Stimulated activated naive CD8-positive, alpha-beta T cell treated with anti-CD3 and anti-CD28 coated beads, Interleukin-15, amount 100 ng/mL, for 72 hours (primary cell): ENCODE data around the gene DHTKD1.
A peak's percentile ranks its signal among the peaks of the same experiment; 100 is the strongest.

Source experiments
- ATAC-seq: fragments of 150-1000 bp; cut with Tn5 transposase; 2 replicates; pipeline ENCODE4 v1.10.0; 2021; ENCODE audit warnings: mild to moderate bottlenecking, moderate library complexity
- DNase-seq, 2 donors: peaks; one replicate each; pipeline ENCODE4 v3.0.0; 2021 to 2022
- H3K27ac Mint-ChIP-seq, 2 donors: one replicate each; pipeline ENCODE4 v1.8.0; 2022; ENCODE audit warnings: mild to moderate bottlenecking in 2 of 2, mixed read lengths in 2 of 2, moderate library complexity in 2 of 2
- H3K27me3 Mint-ChIP-seq: one replicate; pipeline ENCODE4 v1.8.0; 2022; ENCODE audit warnings: mixed read lengths
- H3K4me1 Mint-ChIP-seq: one replicate; pipeline ENCODE4 v1.8.0; 2022; ENCODE audit warnings: mild to moderate bottlenecking, mixed read lengths
- H3K4me3 Mint-ChIP-seq, 2 donors: one replicate each; pipeline ENCODE4 v1.8.0; 2022; ENCODE audit warnings: mild to moderate bottlenecking in 2 of 2, mixed read lengths in 2 of 2, moderate library complexity in 1 of 2
- H3K9me3 Mint-ChIP-seq, 2 donors: one replicate each; pipeline ENCODE4 v1.8.0; 2022; ENCODE audit warnings: mixed read lengths in 2 of 2

DHTKD1 gene, protein sequence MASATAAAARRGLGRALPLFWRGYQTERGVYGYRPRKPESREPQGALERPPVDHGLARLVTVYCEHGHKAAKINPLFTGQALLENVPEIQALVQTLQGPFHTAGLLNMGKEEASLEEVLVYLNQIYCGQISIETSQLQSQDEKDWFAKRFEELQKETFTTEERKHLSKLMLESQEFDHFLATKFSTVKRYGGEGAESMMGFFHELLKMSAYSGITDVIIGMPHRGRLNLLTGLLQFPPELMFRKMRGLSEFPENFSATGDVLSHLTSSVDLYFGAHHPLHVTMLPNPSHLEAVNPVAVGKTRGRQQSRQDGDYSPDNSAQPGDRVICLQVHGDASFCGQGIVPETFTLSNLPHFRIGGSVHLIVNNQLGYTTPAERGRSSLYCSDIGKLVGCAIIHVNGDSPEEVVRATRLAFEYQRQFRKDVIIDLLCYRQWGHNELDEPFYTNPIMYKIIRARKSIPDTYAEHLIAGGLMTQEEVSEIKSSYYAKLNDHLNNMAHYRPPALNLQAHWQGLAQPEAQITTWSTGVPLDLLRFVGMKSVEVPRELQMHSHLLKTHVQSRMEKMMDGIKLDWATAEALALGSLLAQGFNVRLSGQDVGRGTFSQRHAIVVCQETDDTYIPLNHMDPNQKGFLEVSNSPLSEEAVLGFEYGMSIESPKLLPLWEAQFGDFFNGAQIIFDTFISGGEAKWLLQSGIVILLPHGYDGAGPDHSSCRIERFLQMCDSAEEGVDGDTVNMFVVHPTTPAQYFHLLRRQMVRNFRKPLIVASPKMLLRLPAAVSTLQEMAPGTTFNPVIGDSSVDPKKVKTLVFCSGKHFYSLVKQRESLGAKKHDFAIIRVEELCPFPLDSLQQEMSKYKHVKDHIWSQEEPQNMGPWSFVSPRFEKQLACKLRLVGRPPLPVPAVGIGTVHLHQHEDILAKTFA

DNA sequence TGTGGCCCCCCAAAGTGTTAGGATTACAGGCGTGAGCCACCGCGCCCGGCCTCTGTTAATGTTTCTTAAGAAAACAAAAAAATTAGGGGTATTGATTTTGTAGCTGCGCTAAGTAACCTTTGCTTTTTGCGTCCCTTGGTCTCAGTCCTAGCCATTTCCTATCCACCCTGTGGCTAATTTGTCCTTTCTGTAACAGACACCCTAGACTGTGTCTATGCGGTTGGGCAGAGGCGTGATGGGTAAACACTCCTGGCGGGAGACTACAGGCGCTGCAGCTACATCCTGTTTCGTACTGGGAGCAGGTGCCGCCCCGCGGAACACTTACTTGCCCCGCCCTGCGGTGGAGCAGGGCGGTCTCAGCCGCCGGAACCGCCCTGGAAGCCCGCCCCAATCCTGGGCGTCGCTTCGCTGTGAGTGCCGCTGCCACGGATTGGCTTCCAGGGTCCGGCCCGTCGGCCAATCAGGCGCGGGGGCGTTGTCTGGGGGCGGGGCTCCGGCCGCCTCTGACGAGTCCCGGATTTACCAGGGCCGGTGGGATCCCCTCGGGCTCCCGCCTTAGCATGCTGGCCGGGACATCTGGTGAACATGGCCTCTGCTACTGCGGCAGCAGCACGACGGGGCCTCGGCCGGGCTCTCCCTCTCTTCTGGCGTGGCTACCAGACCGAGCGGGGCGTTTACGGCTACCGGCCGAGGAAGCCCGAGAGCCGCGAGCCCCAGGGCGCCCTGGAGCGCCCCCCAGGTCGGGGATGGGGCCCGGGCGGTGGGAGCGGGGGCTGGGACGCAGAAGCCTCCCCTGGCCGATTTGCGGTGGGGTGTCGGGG lies at the start of gene DHTKD1:
Gene DHTKD1 (plus strand): TSS at position 506 of the 821 bp plus-strand sequence. CDS start 80 bp downstream, at position 586.
- DNase-seq (peak; percentile 98 to 99), ATAC-seq (peak; percentile 98)
- H3K4me3 Mint-ChIP-seq = peak within 1 kb of the TSS; percentile 80 to 81
- no peaks in the 10 kb centered on the region for H3K9me3 Mint-ChIP-seq
- H3K27ac Mint-ChIP-seq = peak within 1 kb of the TSS; percentile 83 to 92
- peaks cover 18% of the 10 kb centered on the region for H3K4me1 Mint-ChIP-seq
- no peaks in the 10 kb centered on the region for H3K27me3 Mint-ChIP-seq

DNA sequence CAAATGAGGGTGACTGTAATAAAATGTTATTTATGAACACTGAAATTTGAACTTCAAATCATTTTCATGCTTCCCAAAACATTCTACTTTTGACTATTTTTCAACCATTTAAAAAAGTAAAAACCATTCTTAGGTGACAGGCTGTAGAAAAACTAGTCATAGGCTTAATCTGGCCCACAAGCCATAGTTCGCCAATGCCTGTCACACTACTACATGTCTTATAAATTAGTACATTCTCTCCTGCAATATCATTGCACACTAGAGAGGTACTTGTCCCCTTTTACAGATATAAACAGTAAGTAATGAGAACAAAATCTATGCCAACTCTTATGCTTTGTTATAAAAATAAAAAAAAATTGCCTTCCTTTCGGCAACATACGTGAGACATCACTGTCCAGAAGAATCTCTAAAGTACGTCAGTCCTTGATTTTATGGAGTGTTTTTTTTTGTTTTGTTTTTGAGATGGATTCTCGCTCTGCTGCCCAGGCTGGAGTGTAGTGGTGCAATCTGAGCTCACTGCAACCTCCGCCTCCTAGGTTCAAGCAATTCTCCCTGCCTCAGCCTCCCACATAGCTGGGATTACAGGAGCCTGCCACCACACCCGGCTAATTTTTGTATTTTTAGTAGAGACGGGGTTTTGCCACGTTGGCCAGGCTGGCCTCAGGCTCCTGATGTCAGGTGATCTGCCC lies 49.3 kb upstream of the DHTKD1 start:
- Mint-ChIP-seq H3K27ac (no peak overlapping the region), H3K9me3 (no peaks in the 10 kb centered on the region), H3K4me1 (peaks cover 31% of the 10 kb centered on the region), H3K27me3 (no peaks in the 10 kb centered on the region), H3K4me3 (no peak overlapping the region)
- ATAC-seq = no peak
- DNase-seq = no peak

DNA sequence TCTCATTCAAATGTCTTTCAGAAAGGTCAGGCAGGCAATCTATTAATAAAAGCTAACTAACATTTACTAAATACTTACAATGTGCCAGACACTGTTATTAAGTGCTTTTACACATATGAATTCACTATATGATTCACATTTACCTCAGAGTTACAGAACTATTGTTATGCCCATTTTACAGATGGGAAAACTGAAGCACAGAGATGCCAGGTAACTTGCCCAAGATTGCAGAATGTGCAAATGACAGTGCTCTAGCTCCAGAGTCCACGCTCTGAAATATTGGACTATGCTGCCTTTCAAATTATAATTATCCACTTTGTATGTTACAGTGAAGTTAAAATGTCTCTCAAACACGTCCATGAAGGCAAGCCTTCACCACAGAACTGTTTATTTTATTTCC lies 48.2 kb upstream of the DHTKD1 start:
- Mint-ChIP-seq H3K27me3 (no peaks in the 10 kb centered on the region), H3K9me3 (no peaks in the 10 kb centered on the region), H3K27ac (no peak overlapping the region), H3K4me1 (peaks cover 31% of the 10 kb centered on the region), H3K4me3 (no peak overlapping the region)
- DNase-seq (no peak), ATAC-seq (no peak)

DNA sequence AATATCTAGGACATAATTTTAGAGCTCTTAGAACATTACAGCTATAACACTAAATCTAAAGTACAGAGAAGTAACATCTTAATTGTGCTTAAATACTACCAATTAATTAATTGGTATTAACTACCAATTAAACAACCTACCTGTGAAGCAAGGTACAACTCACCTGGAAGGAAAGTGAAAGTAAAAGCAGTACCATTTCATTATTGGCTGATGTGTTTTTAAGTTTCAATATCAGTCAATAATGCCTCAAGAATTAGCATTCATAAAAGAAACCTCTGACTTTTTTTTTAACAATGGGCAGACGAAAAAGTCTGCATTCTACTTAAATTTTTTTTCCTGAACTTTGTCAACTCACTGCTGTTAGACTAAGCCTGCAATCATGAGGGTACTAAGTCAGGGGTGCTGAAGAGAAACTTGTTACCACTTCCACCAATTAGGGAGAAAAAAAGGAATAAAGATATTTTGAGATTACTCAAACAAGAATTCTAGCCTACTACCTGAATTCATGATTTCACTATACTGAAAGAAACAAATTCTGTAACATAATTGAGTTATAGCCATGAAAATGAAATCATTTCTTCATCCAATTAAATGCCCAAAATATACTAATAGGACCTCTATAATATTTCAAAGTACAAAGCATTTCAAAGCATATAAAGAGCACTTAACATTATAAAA lies 46.0 kb upstream of the DHTKD1 start:
- H3K4me3 Mint-ChIP-seq = peak overlapping the region; percentile 54 to 59
- H3K9me3 Mint-ChIP-seq = no peaks in the 10 kb centered on the region
- H3K27ac Mint-ChIP-seq = peak overlapping the region in 1 of 2 donors; percentile 61
- peaks cover 40% of the 10 kb centered on the region for H3K4me1 Mint-ChIP-seq
- no peaks in the 10 kb centered on the region for H3K27me3 Mint-ChIP-seq
- peak; percentile 61 for ATAC-seq
- DNase-seq = no peak

DNA sequence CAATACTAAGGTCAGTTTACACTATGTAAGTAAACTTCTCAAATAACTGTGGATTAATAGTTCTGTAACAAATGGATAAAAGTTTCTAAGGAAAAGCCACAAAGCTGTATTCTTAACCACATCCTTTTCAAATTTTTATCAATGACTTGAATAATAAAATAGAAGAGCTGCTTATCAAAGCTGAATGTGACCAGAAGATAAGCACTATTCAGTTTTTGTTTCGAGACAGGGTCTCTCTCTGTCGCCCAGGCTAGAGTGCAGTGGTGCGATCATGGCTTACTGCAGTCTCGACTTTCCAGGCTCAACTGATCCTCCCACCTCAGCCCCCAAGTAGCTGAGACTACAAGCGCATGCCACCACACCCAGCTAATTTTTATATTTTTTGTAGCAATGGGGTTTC lies 43.2 kb upstream of the DHTKD1 start:
- Mint-ChIP-seq H3K9me3 (no peaks in the 10 kb centered on the region), H3K4me3 (no peak overlapping the region), H3K27ac (no peak overlapping the region), H3K4me1 (peaks cover 50% of the 10 kb centered on the region), H3K27me3 (no peaks in the 10 kb centered on the region)
- no peak for ATAC-seq
- DNase-seq = no peak

DNA sequence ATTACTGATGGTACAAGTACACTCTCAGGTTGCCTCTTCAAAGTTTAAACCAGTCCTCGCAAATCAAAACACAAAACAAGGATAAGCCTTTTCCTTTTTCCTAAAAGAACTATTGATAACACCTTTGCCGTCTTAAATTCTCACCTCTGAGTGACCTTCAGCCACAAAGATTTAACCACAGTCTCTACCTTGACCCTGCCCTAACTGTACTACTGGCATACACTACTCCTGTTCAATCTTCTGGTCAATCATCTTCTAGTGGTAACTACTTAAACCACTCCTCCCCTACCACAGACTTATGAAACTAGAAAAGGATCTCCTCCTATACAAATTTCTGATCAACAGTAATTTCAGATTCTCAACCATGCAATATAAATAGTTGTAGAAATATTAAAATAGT lies 41.2 kb upstream of the DHTKD1 start:
- Mint-ChIP-seq H3K4me1 (peaks cover 42% of the 10 kb centered on the region), H3K27me3 (no peaks in the 10 kb centered on the region), H3K4me3 (no peak overlapping the region), H3K9me3 (no peaks in the 10 kb centered on the region), H3K27ac (no peak overlapping the region)
- no peak for DNase-seq
- no peak for ATAC-seq

DNA sequence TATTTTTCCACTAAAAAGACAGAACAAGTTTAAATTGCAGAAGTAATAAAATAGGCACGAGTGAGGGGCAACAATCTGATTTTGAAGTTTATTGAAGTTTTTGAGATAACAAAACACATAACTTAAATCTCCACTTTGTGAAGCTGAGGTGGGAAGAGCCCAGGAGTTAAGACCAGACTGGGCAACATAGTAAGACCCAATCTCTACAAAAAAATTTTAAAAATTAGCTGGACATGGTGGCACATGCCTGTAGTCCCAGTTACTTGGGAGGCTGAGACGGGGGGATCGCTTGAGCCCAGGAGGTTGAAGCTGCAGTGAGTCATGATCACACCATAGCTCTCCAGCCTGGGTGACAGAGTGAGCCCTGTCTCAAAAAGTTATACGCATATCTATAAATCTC lies 37.4 kb upstream of the DHTKD1 start:
- ATAC-seq (no peak), DNase-seq (no peak)
- H3K9me3 Mint-ChIP-seq = no peaks in the 10 kb centered on the region
- H3K27me3 Mint-ChIP-seq = no peaks in the 10 kb centered on the region
- H3K27ac Mint-ChIP-seq = no peak overlapping the region
- peaks cover 29% of the 10 kb centered on the region for H3K4me1 Mint-ChIP-seq
- H3K4me3 Mint-ChIP-seq = no peak overlapping the region

DNA sequence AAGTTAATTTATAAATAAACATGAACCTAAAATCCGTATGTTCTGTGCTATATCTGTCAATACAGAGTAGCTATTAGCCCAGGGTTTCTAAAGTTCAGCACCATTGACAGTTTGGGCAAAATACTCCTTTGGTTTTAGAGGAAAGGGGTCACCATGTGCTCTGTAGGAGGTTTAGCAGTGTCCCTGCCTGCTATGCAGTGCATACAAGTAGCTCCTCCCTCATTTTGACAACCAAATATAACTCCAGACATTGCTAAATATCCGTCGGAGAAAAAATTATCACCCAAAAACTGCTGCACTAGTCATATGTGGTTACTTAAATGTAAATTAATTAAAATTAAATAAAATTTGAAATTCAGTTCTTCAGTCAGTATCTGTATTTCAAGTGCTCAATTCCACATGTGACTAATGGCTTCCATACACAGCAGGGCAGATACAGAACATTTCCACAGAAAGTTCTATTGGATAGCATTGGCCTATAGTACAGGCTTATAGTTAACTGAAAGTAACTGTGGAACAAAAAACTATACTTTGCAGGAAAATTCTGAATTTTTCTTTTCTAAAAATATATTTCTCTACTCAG lies 32.6 kb upstream of the DHTKD1 start:
- no peaks in the 10 kb centered on the region for H3K27me3 Mint-ChIP-seq
- DNase-seq = no peak
- ATAC-seq = no peak
- H3K9me3 Mint-ChIP-seq = no peaks in the 10 kb centered on the region
- H3K4me1 Mint-ChIP-seq = peaks cover 30% of the 10 kb centered on the region
- no peak overlapping the region for H3K27ac Mint-ChIP-seq
- H3K4me3 Mint-ChIP-seq = no peak overlapping the region

DNA sequence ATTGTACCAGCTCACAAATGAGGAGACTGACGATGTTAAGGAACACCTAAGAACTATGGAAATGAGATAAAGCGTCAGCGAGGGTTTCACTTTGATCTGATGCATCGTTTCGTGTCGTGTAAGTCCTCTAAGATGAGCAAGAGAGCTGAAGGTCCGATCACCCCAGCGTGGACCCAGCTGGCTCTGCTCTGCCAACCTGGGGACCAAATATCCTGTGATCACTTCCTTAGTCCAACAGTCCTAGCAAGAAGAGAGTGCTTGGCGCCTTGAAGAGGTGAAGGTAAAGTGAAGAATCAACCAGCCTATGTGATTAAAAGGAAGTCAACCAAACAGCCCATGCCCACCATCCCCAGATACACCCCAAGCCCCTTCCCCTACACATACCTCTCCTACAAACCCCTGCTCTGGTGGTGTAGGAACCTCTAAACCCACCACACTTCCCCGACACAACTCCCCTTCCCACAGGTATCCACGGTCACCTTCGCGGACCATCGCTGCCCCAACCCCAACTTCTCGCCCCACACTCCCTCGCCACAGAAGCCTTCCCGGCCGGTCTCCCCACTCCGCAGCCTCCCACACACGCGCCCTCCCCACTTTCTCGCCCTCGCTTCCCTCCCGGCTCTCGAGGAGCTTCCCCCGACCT lies 26.9 kb upstream of the DHTKD1 start:
- ATAC-seq = peak; percentile 36
- Mint-ChIP-seq H3K27me3 (no peaks in the 10 kb centered on the region), H3K4me1 (peaks cover 35% of the 10 kb centered on the region)

DNA sequence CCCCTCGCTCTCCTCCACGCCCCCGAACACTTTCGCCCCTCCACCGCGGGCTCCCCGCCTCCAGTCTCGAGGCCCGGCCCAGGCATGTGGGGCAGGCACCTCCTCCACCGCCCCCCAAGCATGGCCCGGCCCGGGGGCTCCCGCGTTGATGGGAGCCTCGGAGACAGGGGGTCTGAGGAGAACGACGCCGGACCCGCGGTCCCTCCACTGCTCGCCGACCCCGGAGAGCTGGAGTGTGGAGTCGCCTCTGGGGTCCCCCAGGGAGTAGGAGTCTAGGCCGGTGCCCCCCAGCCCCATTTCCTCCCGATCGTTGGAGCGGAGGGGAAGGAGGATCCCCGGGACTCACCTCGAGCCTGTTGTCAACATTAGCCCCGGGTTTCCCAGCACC lies 26.4 kb upstream of the DHTKD1 start:
- Mint-ChIP-seq H3K4me1 (peaks cover 35% of the 10 kb centered on the region), H3K9me3 (no peaks in the 10 kb centered on the region), H3K4me3 (peak overlapping the region; percentile 98 to 99), H3K27ac (peak overlapping the region; percentile 100), H3K27me3 (no peaks in the 10 kb centered on the region)
- ATAC-seq (peak; percentile 44), DNase-seq (peak in 1 of 2 donors; percentile 57)

More for the DNA sequence above, 26.9 kb upstream of the DHTKD1 start:
- Mint-ChIP-seq H3K27ac (peak overlapping the region; percentile 100), H3K4me3 (peak overlapping the region; percentile 98 to 99), H3K9me3 (no peaks in the 10 kb centered on the region)
- DNase-seq = peak; percentile 15 to 50

DNA sequence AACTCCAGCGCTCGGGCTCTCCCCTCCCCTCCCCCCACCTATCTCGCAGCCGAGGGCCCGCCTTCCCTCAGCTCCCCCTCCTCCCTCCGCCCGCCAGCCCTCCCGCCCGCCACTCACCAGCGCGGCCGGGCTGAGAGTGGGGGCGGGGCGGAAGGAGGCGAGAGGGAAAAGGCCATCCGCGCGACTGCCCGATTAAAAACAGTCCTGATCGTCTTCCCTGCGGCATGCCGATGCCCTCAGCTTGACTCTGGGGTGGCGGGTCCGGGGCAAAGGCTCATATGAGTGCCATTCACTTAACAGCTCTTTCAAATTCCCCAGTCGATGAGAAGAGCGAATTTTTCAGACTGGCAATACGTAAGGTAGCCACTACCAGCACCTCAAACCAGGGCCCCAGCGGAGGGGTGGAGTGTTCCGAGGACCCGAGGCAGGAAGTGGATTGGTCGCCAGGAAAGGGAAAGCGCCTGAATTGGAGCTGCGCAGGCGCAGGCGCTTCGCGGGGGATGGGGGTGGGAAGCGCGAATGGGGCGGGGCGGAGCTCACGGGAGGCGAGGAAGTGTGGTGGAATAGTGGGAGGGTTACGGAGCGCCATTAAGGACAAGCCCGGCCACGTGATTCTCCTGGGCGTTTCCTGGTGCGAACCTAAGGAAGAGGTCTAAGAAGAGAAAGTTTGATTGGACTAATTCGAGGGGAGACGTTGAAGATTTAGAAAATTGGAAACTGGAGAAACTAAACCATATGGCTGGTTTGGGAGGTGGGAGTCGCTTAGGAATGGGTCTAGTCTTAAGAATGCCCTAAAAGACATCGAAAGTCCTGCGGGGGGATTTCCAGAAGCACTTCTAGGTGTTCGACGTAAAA lies 25.7 kb upstream of the DHTKD1 start, which contains the start of gene UPF2:
Gene UPF2 (minus strand): TSS at position 13 of the 855 bp plus-strand sequence. CDS start 7,386 bp downstream, outside the sequence.
- Mint-ChIP-seq H3K27me3 (no peaks in the 10 kb centered on the region), H3K4me3 (peak within 1 kb of the TSS; percentile 98 to 99), H3K4me1 (peaks cover 30% of the 10 kb centered on the region), H3K9me3 (no peaks in the 10 kb centered on the region), H3K27ac (peak within 1 kb of the TSS; percentile 100)
- peak; percentile 93 for ATAC-seq
- DNase-seq = peak; percentile 94 to 98

DNA sequence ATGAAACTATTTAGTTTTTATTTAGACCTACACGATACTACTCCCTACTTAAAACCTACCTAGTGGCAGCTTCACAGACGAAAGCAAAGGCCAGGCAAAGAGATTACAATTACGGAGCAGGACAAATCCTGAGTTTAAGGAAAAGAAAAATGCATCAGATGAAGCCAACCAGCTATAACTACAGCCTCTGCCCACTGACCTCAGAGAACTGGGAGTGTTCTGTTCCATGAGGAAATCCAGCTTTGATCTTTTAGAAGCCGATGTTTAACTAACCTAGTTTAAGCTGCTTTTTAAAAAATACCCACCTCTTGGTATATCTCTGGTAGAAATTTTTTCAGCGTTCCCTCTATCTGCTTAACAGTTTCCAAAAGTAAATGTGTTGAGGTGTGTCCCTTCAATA lies 23.2 kb upstream of the DHTKD1 start:
- Mint-ChIP-seq H3K27me3 (no peaks in the 10 kb centered on the region), H3K27ac (no peak overlapping the region), H3K4me1 (peaks cover 19% of the 10 kb centered on the region), H3K4me3 (no peak overlapping the region), H3K9me3 (no peaks in the 10 kb centered on the region)
- ATAC-seq (no peak), DNase-seq (no peak)

DNA sequence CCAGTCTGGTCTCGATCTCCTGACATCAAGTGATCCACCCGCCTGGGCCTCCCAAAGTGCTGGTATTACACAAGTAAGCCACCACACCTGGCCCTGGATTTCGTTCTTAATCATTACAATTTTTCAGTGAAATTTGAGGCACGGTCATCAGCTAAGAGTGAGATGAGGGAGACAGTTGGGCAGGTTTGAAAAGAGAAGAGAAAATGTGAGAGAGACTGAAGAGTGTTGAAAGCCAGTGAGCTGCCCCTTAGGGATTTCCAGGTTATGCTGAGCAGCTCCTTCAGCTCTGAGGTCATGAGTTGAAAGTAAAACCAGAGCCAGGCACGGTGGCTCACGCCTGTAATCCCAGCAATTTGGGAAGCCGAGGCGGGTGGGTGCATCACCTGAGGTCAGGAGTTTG lies 20.2 kb upstream of the DHTKD1 start:
- peaks cover 5% of the 10 kb centered on the region for H3K4me1 Mint-ChIP-seq
- no peak overlapping the region for H3K4me3 Mint-ChIP-seq
- no peak for DNase-seq
- no peak overlapping the region for H3K27ac Mint-ChIP-seq
- H3K27me3 Mint-ChIP-seq = no peaks in the 10 kb centered on the region
- H3K9me3 Mint-ChIP-seq = no peaks in the 10 kb centered on the region
- no peak for ATAC-seq
